ENCODE results near the gene SLC12A7.

Gene SLC12A7

DNA sequence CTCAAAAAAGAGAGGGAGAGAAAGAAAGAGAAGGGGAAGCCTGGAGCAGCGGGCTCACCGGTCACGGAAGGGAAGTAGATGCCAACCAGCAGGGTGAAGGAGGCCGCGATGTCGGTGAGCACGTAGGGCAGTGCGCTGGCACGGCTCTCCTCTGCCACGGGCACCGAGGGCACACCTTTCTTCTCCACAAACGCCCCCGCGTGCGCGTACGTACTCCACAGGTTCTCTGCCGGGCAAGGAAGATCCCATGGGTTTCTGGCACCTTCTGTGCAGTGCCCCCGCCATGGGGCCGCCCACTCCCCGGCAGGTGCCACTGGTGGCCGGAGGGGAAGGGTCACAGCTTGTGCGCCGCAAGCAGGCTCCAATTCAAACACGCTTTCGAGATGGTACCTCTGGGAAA, 30.3 kb downstream of the SLC12A7 start:
- Histone ChIP-seq H3K4me1 (ENCODE audit: insufficient read depth, low read length) (no peaks in the 10 kb centered on the region), H3K9me3 (ENCODE audit: control insufficient read depth, insufficient read depth, low read length) (no peaks in the 10 kb centered on the region), H3K9ac (ENCODE audit: low read depth, low read length) (no peak overlapping the region), H3K36me3 (ENCODE audit: insufficient read depth, low read length) (no peaks in the 10 kb centered on the region)

DNA sequence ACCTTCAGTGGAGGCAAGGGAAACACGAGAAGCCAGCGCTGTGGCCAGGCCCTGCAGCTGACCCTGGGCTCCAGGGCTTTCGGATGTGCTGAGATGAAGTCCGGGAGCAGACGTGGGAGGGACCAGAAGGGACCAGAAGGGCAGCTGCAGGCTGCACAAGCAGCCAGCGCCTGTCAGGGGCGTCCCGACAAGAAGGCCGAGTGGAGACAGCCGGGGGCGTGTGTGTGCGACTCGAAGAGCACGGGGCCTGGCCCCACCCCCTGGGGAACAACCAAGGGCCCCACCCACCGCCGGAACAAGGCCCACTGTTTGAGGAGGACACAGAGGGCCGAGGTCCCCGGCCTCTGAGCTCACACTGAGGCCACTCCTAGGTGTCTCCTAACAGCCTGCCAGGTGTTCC, 31.4 kb downstream of the SLC12A7 start:
- Histone ChIP-seq H3K36me3 (ENCODE audit: insufficient read depth, low read length) (no peaks in the 10 kb centered on the region), H3K9ac (ENCODE audit: low read depth, low read length) (no peak overlapping the region), H3K9me3 (ENCODE audit: control insufficient read depth, insufficient read depth, low read length) (no peaks in the 10 kb centered on the region), H3K4me1 (ENCODE audit: insufficient read depth, low read length) (no peaks in the 10 kb centered on the region)

DNA sequence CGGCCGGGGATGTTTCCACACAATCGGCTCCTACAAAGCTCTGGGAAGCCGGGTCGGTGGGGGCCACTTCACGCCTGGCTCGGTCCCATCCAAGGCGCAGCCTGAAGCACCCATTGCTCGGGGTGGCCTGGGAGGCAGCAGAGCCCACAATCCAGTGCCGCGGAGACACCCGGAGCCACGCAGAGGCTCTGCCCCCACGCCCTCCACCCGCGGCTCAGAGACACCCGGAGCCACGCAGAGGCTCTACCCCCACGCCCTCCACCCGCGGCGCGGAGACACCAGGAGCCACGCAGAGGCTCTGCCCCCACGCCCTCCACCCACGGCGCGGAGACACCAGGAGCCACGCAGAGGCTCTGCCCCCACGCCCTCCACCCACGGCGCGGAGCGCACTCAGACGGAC, 31.9 kb downstream of the SLC12A7 start:
- Histone ChIP-seq H3K9me3 (ENCODE audit: control insufficient read depth, insufficient read depth, low read length) (no peaks in the 10 kb centered on the region), H3K36me3 (ENCODE audit: insufficient read depth, low read length) (no peaks in the 10 kb centered on the region), H3K9ac (ENCODE audit: low read depth, low read length) (no peak overlapping the region), H3K4me1 (ENCODE audit: insufficient read depth, low read length) (no peaks in the 10 kb centered on the region)

DNA sequence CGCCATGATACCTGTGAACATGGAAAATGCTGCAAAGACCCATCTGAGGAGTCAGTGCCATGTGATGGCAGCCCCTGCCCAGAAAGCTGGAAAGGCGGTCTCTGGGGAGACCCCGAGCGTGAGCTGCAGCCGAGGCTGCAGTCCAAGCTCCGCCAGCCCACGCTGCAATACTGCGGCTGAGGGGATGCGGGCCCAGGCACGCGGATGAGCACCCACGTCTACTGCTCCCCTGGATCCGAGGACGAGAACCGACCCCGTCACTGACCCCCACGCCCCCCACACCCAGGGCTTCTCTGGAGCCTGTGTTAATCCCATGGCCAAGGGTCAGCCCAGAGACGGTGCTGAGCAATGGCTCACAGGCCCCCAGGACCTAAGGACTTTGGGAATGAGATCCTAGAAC, 32.4 kb downstream of the SLC12A7 start:
- H3K9me3 ChIP-seq (ENCODE audit: control insufficient read depth, insufficient read depth, low read length): no peaks in the 10 kb centered on the region
- H3K9ac ChIP-seq (ENCODE audit: low read depth, low read length): no peak overlapping the region
- H3K36me3 ChIP-seq (ENCODE audit: insufficient read depth, low read length): no peaks in the 10 kb centered on the region
- no peaks in the 10 kb centered on the region for H3K4me1 ChIP-seq (ENCODE audit: insufficient read depth, low read length)

DNA sequence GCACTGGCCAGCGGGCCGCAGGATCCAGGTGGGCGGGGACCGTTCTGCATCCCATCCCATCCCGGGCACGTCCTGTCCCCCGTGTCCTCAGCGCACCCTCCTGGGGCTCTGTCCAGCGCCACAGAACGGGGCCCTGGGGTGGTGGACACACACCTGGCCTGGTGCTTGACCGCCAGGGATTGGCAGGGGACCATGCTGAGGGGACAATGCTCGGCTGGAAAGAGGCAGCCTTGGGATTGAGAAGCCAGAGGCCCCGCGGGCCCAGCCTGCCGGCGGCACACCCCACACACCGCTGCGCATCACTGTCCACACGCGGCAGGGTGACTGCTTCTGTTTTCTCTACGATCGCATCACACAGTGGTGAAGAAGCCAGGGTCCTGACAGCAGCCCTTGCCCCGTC, 33.0 kb downstream of the SLC12A7 start:
- no peaks in the 10 kb centered on the region for H3K9me3 ChIP-seq (ENCODE audit: control insufficient read depth, insufficient read depth, low read length)
- H3K36me3 ChIP-seq (ENCODE audit: insufficient read depth, low read length): no peaks in the 10 kb centered on the region
- no peak overlapping the region for H3K9ac ChIP-seq (ENCODE audit: low read depth, low read length)
- H3K4me1 ChIP-seq (ENCODE audit: insufficient read depth, low read length): no peaks in the 10 kb centered on the region

DNA sequence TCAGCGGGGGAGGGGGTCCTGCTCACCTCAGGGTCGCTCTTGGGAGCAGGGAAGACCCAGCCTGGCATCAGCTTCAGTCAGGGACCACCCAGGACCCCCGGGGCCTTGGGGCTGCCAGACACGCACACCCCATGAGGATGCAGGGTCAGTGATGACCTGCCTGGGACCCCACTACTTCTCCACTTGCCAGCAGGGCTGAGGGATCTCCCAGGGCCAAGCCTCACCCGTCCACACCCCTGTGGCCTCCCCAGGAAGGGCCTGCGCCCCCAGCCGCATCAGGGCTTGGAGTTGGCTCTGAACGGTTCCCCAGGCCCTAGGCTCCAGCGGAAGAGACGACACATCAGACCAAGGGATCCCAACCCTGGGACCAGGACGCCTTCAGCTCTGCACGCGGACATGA, 33.7 kb downstream of the SLC12A7 start:
- no peak overlapping the region for H3K9ac ChIP-seq (ENCODE audit: low read depth, low read length)
- H3K9me3 ChIP-seq (ENCODE audit: control insufficient read depth, insufficient read depth, low read length): no peaks in the 10 kb centered on the region
- no peaks in the 10 kb centered on the region for H3K36me3 ChIP-seq (ENCODE audit: insufficient read depth, low read length)
- H3K4me1 ChIP-seq (ENCODE audit: insufficient read depth, low read length): no peaks in the 10 kb centered on the region

DNA sequence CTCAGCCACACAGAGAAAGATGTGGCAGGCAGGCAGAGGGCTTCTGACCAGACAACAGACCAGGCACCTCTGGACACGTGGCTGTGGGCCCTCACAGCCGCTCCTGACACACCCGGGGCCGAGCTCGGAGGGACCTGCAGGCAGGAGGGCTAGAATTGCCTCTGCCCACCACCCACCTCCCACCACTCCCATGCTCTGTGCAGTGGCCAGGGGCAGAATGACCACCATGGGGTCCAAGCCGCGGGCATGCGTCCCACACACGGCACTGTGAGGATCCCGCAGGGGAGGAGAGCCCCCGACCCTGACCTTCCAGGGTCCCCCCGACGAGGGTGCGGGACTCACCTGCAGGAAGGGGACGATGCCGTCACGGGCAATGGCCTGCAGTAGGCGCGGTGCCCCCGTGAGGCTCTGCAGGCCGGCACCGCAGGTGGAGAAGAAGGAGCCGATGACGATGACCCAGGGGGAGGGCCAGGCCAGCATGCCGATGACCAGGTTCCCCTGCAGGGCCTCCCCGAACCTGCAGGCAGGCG, 34.3 kb downstream of the SLC12A7 start:
- no peaks in the 10 kb centered on the region for H3K4me1 ChIP-seq (ENCODE audit: insufficient read depth, low read length)
- no peaks in the 10 kb centered on the region for H3K36me3 ChIP-seq (ENCODE audit: insufficient read depth, low read length)
- H3K9ac ChIP-seq (ENCODE audit: low read depth, low read length): no peak overlapping the region
- H3K9me3 ChIP-seq (ENCODE audit: control insufficient read depth, insufficient read depth, low read length): no peaks in the 10 kb centered on the region

DNA sequence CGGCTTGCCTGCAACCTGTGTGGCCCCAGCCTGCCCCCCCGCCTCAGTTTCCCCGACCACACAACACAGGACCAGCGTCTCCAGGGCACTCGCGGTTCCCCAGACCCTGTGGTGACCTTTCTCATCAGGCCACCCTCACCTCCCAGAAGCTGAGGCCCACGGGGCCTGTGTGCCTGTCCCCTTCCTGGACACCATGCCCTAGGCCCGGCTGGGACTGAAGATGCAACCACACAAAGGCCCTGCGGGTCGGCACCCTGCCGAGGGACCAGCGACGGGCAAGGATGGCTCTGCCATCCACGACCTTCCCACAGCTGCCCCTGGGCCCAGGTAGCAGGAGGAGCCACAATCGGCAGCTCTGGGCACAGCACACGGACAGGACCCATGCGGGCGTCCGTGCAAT, 34.8 kb downstream of the SLC12A7 start:
- Histone ChIP-seq H3K9me3 (ENCODE audit: control insufficient read depth, insufficient read depth, low read length) (no peaks in the 10 kb centered on the region), H3K36me3 (ENCODE audit: insufficient read depth, low read length) (no peaks in the 10 kb centered on the region), H3K4me1 (ENCODE audit: insufficient read depth, low read length) (no peaks in the 10 kb centered on the region), H3K9ac (ENCODE audit: low read depth, low read length) (no peak overlapping the region)

DNA sequence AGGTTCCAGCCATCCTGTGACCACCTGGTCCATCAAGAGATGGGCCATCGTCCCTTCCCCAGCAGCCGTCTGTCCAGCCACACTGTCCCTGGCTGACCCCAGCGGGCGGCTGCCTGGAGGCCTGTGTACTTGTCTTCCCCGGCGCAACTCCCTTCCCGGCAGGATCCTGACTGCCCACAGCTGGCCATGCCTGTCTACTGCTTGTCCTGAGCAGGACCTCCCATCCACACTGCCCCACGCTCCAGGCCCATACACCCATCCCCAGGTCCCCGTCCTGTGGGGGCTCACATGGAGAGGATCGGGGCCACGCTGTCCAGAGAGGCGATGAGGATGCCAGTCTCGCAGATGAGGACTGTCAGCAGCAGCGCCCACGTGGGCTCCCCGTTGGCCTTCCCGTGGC, 35.5 kb downstream of the SLC12A7 start:
- Histone ChIP-seq H3K4me1 (ENCODE audit: insufficient read depth, low read length) (no peaks in the 10 kb centered on the region), H3K36me3 (ENCODE audit: insufficient read depth, low read length) (no peaks in the 10 kb centered on the region), H3K9ac (ENCODE audit: low read depth, low read length) (no peak overlapping the region), H3K9me3 (ENCODE audit: control insufficient read depth, insufficient read depth, low read length) (no peaks in the 10 kb centered on the region)

DNA sequence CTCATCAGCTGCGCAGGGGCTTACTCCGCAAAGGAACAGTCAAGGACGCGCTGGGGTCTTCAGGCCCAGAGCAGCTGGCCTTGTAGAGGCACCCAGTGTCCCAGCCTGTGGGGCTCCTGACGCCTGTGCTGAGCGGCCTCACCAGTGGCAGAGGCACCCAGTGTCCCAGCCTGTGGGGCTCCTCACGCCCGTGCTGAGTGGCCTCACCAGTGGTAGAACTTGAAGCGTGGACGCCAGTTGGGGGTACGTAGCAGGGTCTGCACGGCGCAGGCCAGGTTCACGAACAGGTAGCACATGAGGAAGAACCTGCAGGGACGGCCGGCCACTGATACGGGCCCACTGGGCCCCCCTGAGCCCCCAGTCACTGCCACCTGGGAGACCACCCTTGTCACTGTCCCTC, 35.9 kb downstream of the SLC12A7 start:
- Histone ChIP-seq H3K4me1 (ENCODE audit: insufficient read depth, low read length) (no peaks in the 10 kb centered on the region), H3K36me3 (ENCODE audit: insufficient read depth, low read length) (no peaks in the 10 kb centered on the region), H3K9ac (ENCODE audit: low read depth, low read length) (no peak overlapping the region), H3K9me3 (ENCODE audit: control insufficient read depth, insufficient read depth, low read length) (no peaks in the 10 kb centered on the region)

DNA sequence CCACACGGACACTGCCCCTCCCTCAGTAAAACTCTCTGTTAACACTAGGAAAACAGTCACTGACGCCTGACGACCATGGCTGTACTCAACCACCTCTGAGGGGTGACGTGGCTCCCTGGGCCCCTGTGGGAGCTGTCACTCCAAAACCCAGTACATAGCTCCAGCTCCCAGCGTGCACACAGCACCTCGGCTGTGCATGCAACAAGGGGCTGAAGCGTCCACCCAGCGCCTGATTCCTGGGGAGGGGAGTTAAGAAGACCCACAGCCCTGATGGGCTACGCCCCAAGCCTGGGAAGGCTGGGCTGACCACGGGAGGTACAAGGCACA, 36.3 kb downstream of the SLC12A7 start:
- Histone ChIP-seq H3K9ac (ENCODE audit: low read depth, low read length) (no peak overlapping the region), H3K36me3 (ENCODE audit: insufficient read depth, low read length) (no peaks in the 10 kb centered on the region), H3K9me3 (ENCODE audit: control insufficient read depth, insufficient read depth, low read length) (no peaks in the 10 kb centered on the region), H3K4me1 (ENCODE audit: insufficient read depth, low read length) (no peaks in the 10 kb centered on the region)

DNA sequence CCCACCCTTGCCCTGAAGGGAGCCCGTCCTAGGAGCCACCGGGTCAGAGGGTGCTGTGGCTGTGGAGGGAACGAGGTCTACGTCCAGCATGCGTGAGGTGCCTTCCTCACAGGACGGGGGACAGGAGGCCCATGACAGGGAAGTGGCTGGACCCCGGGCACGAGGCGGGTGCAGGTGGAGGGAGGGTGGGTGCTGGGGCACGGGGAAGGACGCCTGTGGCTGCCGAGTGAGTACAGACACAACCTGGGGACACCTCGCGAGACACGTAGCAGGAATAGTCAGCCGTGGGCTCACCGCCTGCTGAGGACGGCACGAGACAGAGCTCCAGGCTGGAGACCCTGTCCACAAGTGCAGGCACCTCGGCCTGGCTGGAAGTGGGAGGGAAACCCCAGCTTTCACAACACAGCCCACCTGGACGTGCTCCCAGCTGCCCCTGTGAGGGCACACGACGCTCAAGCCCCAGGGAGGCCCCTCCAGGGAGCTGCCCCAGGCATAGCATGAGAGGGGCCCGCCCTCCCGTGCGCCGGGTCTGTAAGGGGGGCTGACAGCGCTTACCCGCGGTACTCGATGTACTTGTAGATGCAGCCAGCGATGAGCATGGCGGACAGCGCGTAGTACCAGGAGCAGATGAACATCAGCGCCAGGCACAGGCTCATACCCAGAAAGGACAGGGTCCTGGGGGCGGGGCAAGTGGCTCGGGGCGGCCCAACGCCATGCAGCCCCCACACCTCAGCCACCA, 36.9 kb downstream of the SLC12A7 start:
- H3K36me3 ChIP-seq (ENCODE audit: insufficient read depth, low read length): no peaks in the 10 kb centered on the region
- no peaks in the 10 kb centered on the region for H3K9me3 ChIP-seq (ENCODE audit: control insufficient read depth, insufficient read depth, low read length)
- no peak overlapping the region for H3K9ac ChIP-seq (ENCODE audit: low read depth, low read length)
- H3K4me1 ChIP-seq (ENCODE audit: insufficient read depth, low read length): no peaks in the 10 kb centered on the region

DNA sequence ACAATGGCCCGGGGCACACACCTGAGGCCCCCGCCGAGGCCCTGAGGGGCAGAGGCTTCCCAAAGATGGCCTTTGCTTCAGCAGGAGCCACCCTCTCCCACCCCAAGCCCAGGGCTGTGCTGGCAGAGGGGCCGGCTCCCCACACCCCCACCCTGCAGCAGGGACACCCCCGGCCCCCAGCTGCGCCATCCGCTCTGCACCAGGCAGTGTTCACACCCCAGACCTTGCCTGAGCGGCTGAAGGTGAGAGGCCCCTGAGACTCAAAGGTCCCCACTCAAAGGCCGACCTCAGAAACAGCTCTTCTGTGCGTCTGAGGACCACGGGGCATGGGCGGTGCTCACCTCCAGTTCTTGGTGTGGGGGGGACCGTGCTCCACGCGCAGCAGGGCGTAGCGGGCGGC, 37.6 kb downstream of the SLC12A7 start:
- Histone ChIP-seq H3K9me3 (ENCODE audit: control insufficient read depth, insufficient read depth, low read length) (no peaks in the 10 kb centered on the region), H3K36me3 (ENCODE audit: insufficient read depth, low read length) (no peaks in the 10 kb centered on the region), H3K4me1 (ENCODE audit: insufficient read depth, low read length) (no peaks in the 10 kb centered on the region), H3K9ac (ENCODE audit: low read depth, low read length) (no peak overlapping the region)

DNA sequence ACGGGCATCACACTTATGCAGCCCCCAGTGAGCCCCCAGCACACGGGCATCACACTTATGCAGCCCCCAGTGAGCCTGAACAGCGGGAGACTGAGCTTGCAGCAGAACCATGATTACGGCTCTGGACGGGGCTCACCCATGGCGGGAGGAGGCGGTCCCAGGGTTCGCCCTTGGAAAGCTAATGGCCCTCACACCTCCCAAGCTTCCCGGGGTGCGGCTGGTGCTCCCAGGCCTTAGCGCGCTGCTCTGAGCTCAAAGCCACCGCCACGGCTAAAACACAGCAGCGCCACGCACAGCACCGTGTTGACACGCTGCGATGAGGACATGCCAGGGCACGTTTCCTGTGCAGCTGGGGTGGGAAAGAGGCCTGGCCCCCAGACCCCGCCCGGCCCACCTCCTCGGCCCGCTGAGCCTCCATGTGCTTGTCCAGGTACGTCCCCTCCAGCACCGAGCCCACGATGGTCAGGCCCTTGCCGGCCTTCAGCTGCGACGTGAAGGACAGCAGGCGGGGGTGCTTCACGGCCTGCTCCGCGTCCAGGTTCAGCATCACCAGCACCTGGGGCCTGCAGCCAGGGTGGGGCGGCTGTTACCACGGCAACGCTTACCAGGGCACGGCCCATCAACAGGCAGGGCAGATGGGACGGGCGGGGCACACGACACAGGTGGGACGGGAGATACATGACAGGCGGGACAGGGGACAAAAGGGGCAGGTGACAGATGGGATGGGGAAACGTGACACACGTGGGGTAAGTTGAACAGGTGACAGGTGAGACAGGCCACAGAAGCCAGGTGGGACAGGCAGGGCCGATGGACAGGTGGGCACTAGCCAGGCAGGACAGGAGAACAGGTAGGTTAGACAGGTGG, 38.4 kb downstream of the SLC12A7 start:
- Histone ChIP-seq H3K9ac (ENCODE audit: low read depth, low read length) (no peak overlapping the region), H3K36me3 (ENCODE audit: insufficient read depth, low read length) (no peaks in the 10 kb centered on the region), H3K4me1 (ENCODE audit: insufficient read depth, low read length) (no peaks in the 10 kb centered on the region), H3K9me3 (ENCODE audit: control insufficient read depth, insufficient read depth, low read length) (no peaks in the 10 kb centered on the region)

DNA sequence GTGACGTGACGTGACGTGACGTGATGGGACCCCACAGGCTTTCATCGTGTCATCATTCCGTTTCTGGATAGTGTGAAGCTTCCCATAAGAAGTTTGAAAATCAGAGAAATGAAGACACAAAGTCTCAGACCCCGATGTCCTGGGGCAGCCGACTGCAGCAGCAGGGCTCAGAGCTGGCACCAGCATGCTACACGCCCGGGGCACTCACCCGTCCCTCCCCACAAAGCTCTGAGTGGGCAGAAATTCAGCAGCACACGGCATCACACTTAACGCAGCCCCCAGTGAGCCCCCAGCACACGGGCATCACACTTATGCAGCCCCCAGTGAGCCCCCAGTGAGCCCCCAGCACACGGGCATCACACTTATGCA, 42.2 kb downstream of the SLC12A7 start:
- Histone ChIP-seq H3K36me3 (ENCODE audit: insufficient read depth, low read length) (no peaks in the 10 kb centered on the region), H3K4me1 (ENCODE audit: insufficient read depth, low read length) (no peaks in the 10 kb centered on the region), H3K9ac (ENCODE audit: low read depth, low read length) (no peak overlapping the region), H3K9me3 (ENCODE audit: control insufficient read depth, insufficient read depth, low read length) (no peaks in the 10 kb centered on the region)
